Keratinocyte (primary cell): ENCODE measurements around the gene NUBP2. TPM values are rescaled to one million over a fixed set of nuclear protein-coding genes. Genes with fewer than 3 reads are reported as not detected.

Experiments
- DNase-seq: peaks from one replicate; pipeline ENCODE4 v3.0.0-alpha.2; 2011; ENCODE audit warnings: low read depth, missing footprints, low spot score
- FAIRE-seq: peaks from 2 replicates; lab custom pipeline; 2011; peaks lifted over from hg19 to GRCh38; lab: Jason Lieb, UNC
- H2AFZ ChIP-seq: 2 replicates; pipeline ENCODE4 v1.6.0; 2012; ENCODE audit warnings: low read length, control low read depth, inconsistent platforms; ENCODE audit not compliant: control insufficient read depth
- H3K27ac ChIP-seq: 2 replicates; pipeline ENCODE4 v1.5.1; 2011; ENCODE audit warnings: low read length; ENCODE audit not compliant: control insufficient read depth, insufficient read depth
- H3K27me3 ChIP-seq: 3 replicates; pipeline ENCODE4 v1.6.0; 2011; ENCODE audit warnings: low read length; ENCODE audit not compliant: control insufficient read depth, insufficient read depth; ENCODE audit errors: extremely low read depth
- H3K36me3 ChIP-seq, 2 experiments: 2 replicates in 1 of 2; 3 replicates in 1 of 2; pipeline ENCODE4 v1.5.1; 2011; ENCODE audit warnings: low read length in 2 of 2, mild to moderate bottlenecking in 1 of 2; ENCODE audit not compliant: control insufficient read depth in 2 of 2, insufficient read depth in 2 of 2; ENCODE audit errors: extremely low read depth in 1 of 2
- H3K4me1 ChIP-seq: 3 replicates; pipeline ENCODE4 v1.5.1; 2011; ENCODE audit warnings: low read length; ENCODE audit not compliant: control insufficient read depth, insufficient read depth; ENCODE audit errors: extremely low read depth
- H3K4me2 ChIP-seq: 3 replicates; pipeline ENCODE4 v1.6.0; 2011; ENCODE audit warnings: low read depth, low read length; ENCODE audit not compliant: control insufficient read depth, insufficient read depth; ENCODE audit errors: extremely low read depth
- H3K4me3 ChIP-seq, 3 experiments: fragments of 200-600 bp in 1 of 3; sonication (generic) in 1 of 3; 2 replicates in 2 of 3; 3 replicates in 1 of 3; pipeline ENCODE4 v1.5.1; 2011 to 2016; ENCODE audit warnings: low read length in 3 of 3, mild to moderate bottlenecking in 3 of 3, control low read depth in 2 of 3, inconsistent platforms in 1 of 3, low read depth in 1 of 3, mixed read lengths in 1 of 3, mixed run types in 1 of 3, moderate library complexity in 1 of 3; ENCODE audit not compliant: control insufficient read depth in 2 of 3, insufficient read depth in 2 of 3; ENCODE audit errors: extremely low read depth in 1 of 3
- H3K79me2 ChIP-seq: 2 replicates; pipeline ENCODE4 v1.6.0; 2012; ENCODE audit warnings: low read length; ENCODE audit not compliant: control insufficient read depth, insufficient read depth
- H3K9ac ChIP-seq: 3 replicates; pipeline ENCODE4 v1.6.0; 2011; ENCODE audit warnings: low read length; ENCODE audit not compliant: control insufficient read depth, insufficient read depth; ENCODE audit errors: extremely low read depth
- H3K9me1 ChIP-seq: 3 replicates; pipeline ENCODE4 v1.6.0; 2011; ENCODE audit warnings: low read length; ENCODE audit not compliant: control insufficient read depth, insufficient read depth; ENCODE audit errors: extremely low read depth
- H3K9me3 ChIP-seq: 2 replicates; pipeline ENCODE4 v1.5.1; 2012; ENCODE audit warnings: low read depth, low read length; ENCODE audit not compliant: control insufficient read depth
- H4K20me1 ChIP-seq: 3 replicates; pipeline ENCODE4 v1.6.0; 2011; ENCODE audit warnings: low read length; ENCODE audit not compliant: control insufficient read depth, insufficient read depth; ENCODE audit errors: extremely low read depth
- EZH2 ChIP-seq: IDR thresholded peaks from one replicate; pipeline ENCODE4 v1.6.1; 2012; ENCODE audit warnings: inconsistent platforms, mild to moderate bottlenecking, low read length, moderate library complexity
- dilution Hi-C: fragments of 300-500 bp; cut with MboI; formaldehyde crosslinking; loops from one replicate; pipeline ENCODE4 v1.7.0; 2020; ENCODE audit warnings: low sequenced_read_pairs; ENCODE audit not compliant: extremely low pct_ligation_motif_present
- polyA plus RNA-seq, 5 experiments: library from polyadenylated mRNA; depleted of rRNA in 3 of 5; stranded (reverse) in 3 of 5; stranded (forward) in 1 of 5; unstranded in 1 of 5; fragments of >200 nt; gene quantifications; 1 replicate in 1 of 5; 2 replicates in 3 of 5; 3 replicates in 1 of 5; pipeline versions ENCODE4 v1.2.1 to v1.2.3, GENCODE V29; 2011 to 2012; ENCODE audit warnings: missing spikeins in 2 of 5, low read depth in 1 of 5, low replicate concordance in 1 of 5
- TF ChIP-seq, protein P1 (sequence below), 3 experiments: IDR thresholded peaks in 1 of 3; conservative IDR thresholded peaks in 1 of 3; optimal IDR thresholded peaks in 1 of 3; 2 replicates in 2 of 3; 3 replicates in 1 of 3; pipeline versions ENCODE3 to v1.5.1; 2011; ENCODE audit warnings: low read length in 3 of 3, mild to moderate bottlenecking in 3 of 3, moderate library complexity in 2 of 3, control low read depth in 1 of 3, inconsistent platforms in 1 of 3; ENCODE audit not compliant: insufficient read depth in 2 of 3; ENCODE audit errors: extremely low read depth in 1 of 3

NUBP2 gene
- polyA plus RNA-seq, 1 donor (not counting 4 experiments of a cell fraction or from before 2014, with no cell fraction given), result 24.4 TPM

DNA sequence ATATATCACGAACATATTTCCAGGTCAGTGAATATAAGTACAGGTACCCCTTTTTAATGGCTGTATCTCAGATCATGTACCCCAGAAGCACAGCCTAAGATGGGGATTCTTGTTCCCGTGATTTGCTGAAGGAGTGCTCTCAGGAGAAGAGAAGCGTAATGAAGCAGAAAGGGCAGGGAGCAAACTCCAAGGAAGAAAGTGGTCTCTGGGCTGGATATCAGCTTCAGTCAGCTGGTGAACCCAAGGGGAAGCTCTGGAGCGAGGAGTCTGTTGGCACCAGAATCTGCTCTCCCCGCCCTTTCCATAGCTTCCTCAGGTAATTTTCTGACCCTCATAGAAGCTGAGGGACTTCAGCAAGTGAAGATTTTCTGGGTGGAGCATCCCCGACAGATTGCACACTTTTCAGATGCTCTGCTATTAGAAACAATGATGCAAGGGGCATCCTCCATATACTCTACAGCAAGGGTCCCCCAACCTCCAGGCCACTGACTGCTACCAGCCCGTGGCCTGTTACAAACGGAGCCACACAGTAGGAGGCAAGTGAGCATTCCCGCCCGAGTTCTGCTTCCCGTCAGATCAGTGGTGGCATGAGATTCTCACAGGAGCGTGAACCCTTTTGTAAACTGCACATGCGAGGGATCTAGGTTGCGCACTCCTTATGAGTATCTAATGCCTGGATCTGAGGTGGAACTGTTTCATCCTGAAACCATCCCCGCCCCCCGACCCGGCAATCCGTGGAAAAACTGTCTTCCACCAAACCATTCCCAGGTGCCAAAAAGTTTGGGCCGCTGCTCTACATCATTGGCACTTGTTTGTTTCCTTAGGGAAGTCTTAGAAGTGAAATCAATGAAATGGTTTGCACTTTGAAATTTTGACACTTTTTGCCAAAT is 48.7 kb downstream of the NUBP2 start:
- TF ChIP-seq, protein P1, sequence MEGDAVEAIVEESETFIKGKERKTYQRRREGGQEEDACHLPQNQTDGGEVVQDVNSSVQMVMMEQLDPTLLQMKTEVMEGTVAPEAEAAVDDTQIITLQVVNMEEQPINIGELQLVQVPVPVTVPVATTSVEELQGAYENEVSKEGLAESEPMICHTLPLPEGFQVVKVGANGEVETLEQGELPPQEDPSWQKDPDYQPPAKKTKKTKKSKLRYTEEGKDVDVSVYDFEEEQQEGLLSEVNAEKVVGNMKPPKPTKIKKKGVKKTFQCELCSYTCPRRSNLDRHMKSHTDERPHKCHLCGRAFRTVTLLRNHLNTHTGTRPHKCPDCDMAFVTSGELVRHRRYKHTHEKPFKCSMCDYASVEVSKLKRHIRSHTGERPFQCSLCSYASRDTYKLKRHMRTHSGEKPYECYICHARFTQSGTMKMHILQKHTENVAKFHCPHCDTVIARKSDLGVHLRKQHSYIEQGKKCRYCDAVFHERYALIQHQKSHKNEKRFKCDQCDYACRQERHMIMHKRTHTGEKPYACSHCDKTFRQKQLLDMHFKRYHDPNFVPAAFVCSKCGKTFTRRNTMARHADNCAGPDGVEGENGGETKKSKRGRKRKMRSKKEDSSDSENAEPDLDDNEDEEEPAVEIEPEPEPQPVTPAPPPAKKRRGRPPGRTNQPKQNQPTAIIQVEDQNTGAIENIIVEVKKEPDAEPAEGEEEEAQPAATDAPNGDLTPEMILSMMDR (optimal IDR thresholded peaks at IDR 0.05 in 1 of 3, IDR thresholded peaks at IDR 0.05 in 1 of 3, conservative IDR thresholded peaks at IDR 0.05 in 1 of 3; ENCODE audit: extremely low read depth in 1 of 3, insufficient read depth in 2 of 3, low read length in 3 of 3), result no peak
- no peak for TF ChIP-seq EZH2
- Histone ChIP-seq H3K27ac (no peak overlapping the region), H3K79me2 (peaks cover 26% of the 10 kb centered on the region), H3K36me3 (peaks cover 1 to 5% of the 10 kb centered on the region in 2 experiments), H4K20me1 (no peaks in the 10 kb centered on the region), H3K4me2 (no peak overlapping the region), H3K4me1 (peaks cover 32% of the 10 kb centered on the region), H3K9ac (no peak overlapping the region), H3K27me3 (no peaks in the 10 kb centered on the region), H2AFZ (no peak overlapping the region), H3K9me1 (no peaks in the 10 kb centered on the region), H3K4me3 (no peak overlapping the region), H3K9me3 (no peaks in the 10 kb centered on the region)
- no peak for FAIRE-seq
- dilution Hi-C loops, result no loop called here
- no peak for DNase-seq

DNA sequence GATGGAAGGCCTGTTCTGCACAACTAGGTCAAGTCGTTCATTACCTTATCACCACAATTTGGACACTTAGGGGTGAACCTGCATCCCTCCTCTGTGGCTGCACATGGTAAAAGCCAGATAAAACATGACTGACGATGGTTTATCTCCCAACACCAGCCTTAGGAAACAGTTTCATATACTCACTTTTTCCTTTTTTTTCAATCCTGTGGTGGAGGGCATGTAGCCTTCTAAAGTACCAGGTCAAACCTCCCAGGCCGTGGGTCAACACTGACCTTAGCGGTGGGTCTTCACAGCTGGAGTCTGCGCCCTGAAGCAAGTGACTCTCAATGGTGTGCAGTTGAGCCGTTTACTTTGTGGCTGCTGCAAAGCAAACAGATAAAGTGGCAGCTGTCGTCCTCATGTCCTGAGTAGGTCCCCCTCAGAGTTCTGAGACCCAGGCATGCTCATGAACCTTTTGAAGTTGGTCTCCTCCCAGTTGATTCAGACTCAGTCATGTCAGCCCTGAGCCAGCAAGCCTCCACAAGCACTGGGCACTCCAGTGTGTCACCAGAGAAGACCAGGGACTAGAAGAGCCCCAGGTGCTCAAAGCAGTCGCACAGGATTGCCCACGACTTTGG is 50.2 kb downstream of the NUBP2 start:
- Histone ChIP-seq H3K4me2 (peak overlapping the region; percentile 69), H3K36me3 (peaks cover 1 to 5% of the 10 kb centered on the region in 2 experiments), H3K79me2 (peaks cover 16% of the 10 kb centered on the region), H3K27me3 (no peaks in the 10 kb centered on the region), H3K9me1 (no peaks in the 10 kb centered on the region), H3K27ac (peak overlapping the region; percentile 69), H4K20me1 (no peaks in the 10 kb centered on the region), H2AFZ (no peak overlapping the region), H3K4me1 (peaks cover 32% of the 10 kb centered on the region), H3K9ac (no peak overlapping the region), H3K4me3 (no peak overlapping the region), H3K9me3 (no peaks in the 10 kb centered on the region)
- no peak for TF ChIP-seq EZH2
- TF ChIP-seq, protein P1 (optimal IDR thresholded peaks at IDR 0.05 in 1 of 3, IDR thresholded peaks at IDR 0.05 in 1 of 3, conservative IDR thresholded peaks at IDR 0.05 in 1 of 3; ENCODE audit: extremely low read depth in 1 of 3, insufficient read depth in 2 of 3, low read length in 3 of 3), result no peak
- dilution Hi-C loops, result no loop called here
- DNase-seq, result no peak
- FAIRE-seq, result peak; percentile 71
